ENCODE measurements around the gene DHFR. TPM values are rescaled to one million over a fixed set of nuclear protein-coding genes. Genes with fewer than 3 reads are reported as not detected.

The DHFR gene
- total and polyA plus RNA-seq, 2 of the 8 experiments (the other 6 are each of a cell fraction or from before 2014, with no cell fraction given), result 46.4 to 88.9 TPM

- Histone ChIP-seq H3K79me1 (ENCODE audit: low read depth, low read length) (no peaks in the 10 kb centered on the region), H2BK12ac (ENCODE audit: low read depth, low read length) (no peak overlapping the region), H3K23me2 (ENCODE audit: low read depth, low read length) (no peaks in the 10 kb centered on the region), H4K91ac (replicated peaks; ENCODE audit: insufficient read length, low read length) (no peak overlapping the region), H3K27me3 (replicated peaks in 1 of 4; ENCODE audit: control insufficient read depth in 3 of 4, extremely low read depth in 1 of 4, insufficient read depth in 3 of 4, low read length in 3 of 4) (no peaks in the 10 kb centered on the region; a peak in 1 of 7 replicates), H2AFZ (ENCODE audit: low read length) (no peak overlapping the region; the same call in 1 of the 2 replicates), H3K4me2 (ENCODE audit: insufficient read depth in 1 of 2, low read depth in 2 of 2, low read length in 2 of 2) (no peak overlapping the region), H3K56ac (replicated peaks; ENCODE audit: insufficient read length, low read depth, low read length) (no peak overlapping the region), H3K27ac (ENCODE audit: low read depth, low read length) (no peak overlapping the region), H3K79me2 (ENCODE audit: control insufficient read depth in 1 of 2, insufficient read depth in 2 of 2, low read length in 2 of 2) (no peaks in the 10 kb centered on the region), H2BK5ac (ENCODE audit: low read depth, low read length) (no peak overlapping the region), H2BK20ac (ENCODE audit: low read length) (no peak overlapping the region), H3K23ac (ENCODE audit: insufficient read length) (no peak overlapping the region), H3K4me1 (replicated peaks in 1 of 4; ENCODE audit: control insufficient read depth in 3 of 4, insufficient read depth in 4 of 4, low read length in 3 of 4) (no peaks in the 10 kb centered on the region), H3K36me3 (ENCODE audit: control insufficient read depth in 2 of 4, insufficient read depth in 4 of 4, low read length in 3 of 4) (no peaks in the 10 kb centered on the region), H2AK5ac (ENCODE audit: low read depth, low read length) (no peak overlapping the region), H2BK120ac (replicated peaks; ENCODE audit: low read depth, low read length) (no peak overlapping the region), H3K4ac (replicated peaks; ENCODE audit: insufficient read length, low read depth, low read length) (no peak overlapping the region), H3K18ac (ENCODE audit: extremely low read depth, low read length) (no peak overlapping the region), H4K20me1 (replicated peaks in 1 of 2; ENCODE audit: control insufficient read depth in 1 of 2, insufficient read depth in 2 of 2, low read length in 2 of 2) (no peaks in the 10 kb centered on the region), H3K4me3 (ENCODE audit: extremely low read depth in 1 of 4, insufficient read depth in 2 of 4, low read depth in 3 of 4, low read length in 4 of 4) (no peak overlapping the region), H4K5ac (ENCODE audit: insufficient read length, low read depth, low read length) (no peak overlapping the region), H2BK15ac (ENCODE audit: low read length) (no peak overlapping the region), H3K9me3 (ENCODE audit: insufficient read depth in 2 of 2, low read depth in 1 of 2, low read length in 1 of 2) (no peaks in the 10 kb centered on the region), H4K8ac (ENCODE audit: extremely low read depth, insufficient read depth, low read length) (no peak overlapping the region), H3K9ac (replicated peaks in 1 of 4; ENCODE audit: extremely low read depth in 1 of 4, low read depth in 3 of 4, low read length in 3 of 4) (no peak overlapping the region), H3K14ac (ENCODE audit: insufficient read length) (no peak overlapping the region)
- ChIA-PET CTCF (ENCODE audit: partially characterized antibody) (interaction anchor here (1.2 kb wide), 1 partner anchor 18 kb away, joined by 3 read pairs; no protein-coding TSS in a partner anchor), POLR2A (ENCODE audit: partially characterized antibody) (no interaction called here)
- FAIRE-seq (no peak), DNase-seq (ENCODE audit: low read depth in 1 of 2, low spot score in 2 of 2) (peak in 1 of 2 experiments; percentile 41)
- 50% methylated on average over 7 of the region's 7 CpGs; no CpG with 5 or more reads in 1 of the 2 experiments for WGBS, 2 experiments (ENCODE audit: extremely low coverage in 1 of 2, insufficient coverage in 1 of 2, insufficient read length in 1 of 2, insufficient replicate concordance in 2 of 2, low coverage in 1 of 2, low lambda C conversion rate in 2 of 2, missing lambda C conversion rate in 1 of 2)
- TF ChIP-seq E2F6 (IDR thresholded peaks at IDR 0.05) (no peak), BRCA1 (IDR thresholded peaks at IDR 0.05; ENCODE audit: low read depth, low read length) (0 out of 2 replicates have a peak, but pooled peaks have one; percentile 28), RXRA (IDR thresholded peaks at IDR 0.05; ENCODE audit: insufficient read depth, low read depth, low read length) (no peak), CHD2 (IDR thresholded peaks at IDR 0.05; ENCODE audit: low read length) (peak; percentile 61; the same call in 1 of the 2 replicates), TBP (IDR thresholded peaks at IDR 0.05; ENCODE audit: low read depth, low read length) (no peak), FOSL1 (IDR thresholded peaks at IDR 0.05; ENCODE audit: insufficient read depth, low read depth, low read length) (no peak)
Measured at GRCh38 chr5:80597500-80597899, 57.3 kb downstream of the DHFR start.
